ENCODE measurements around the gene NR2C2.

Gene NR2C2

DNA sequence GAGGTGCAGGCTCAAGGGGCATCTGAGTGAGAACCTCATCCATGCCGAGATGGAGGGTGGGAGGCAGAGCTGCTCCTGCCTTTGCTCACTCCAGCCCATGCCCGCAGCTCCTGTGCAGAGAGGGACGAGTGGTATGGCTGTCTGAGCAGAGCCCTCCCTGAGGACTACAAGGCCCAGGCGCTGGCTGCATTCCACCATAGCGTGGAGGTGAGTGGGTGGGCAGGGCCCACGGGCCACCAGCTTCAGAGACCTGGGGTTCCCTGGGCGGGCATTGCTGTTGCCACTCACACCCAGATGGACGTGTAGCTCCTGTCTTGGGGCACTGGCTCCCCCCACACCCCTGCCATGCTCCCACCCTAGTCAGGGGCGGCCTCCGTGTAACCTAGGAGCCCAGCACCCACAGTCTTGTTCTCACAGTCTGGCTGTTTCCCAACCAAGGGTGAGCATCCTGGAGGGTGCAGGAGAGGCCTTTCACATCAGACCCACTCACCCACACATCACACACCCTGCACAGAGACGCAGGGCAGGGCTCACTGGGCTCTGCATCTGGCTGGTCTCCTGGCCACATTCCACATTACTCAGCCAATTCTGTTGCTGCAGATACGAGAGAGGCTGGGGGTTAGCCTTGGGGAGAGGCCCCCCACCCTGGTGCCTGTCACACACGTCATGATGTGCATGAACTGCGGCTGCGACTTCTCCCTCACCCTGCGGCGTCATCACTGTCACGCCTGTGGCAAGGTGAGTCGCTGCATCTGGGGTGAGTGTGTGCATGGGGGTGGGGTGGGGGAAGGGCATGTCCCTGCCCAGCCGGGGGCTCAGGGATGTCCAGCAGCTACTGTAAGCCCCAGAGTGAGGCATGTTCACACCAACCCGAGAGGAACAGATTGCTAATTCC, 25.3 kb upstream of the NR2C2 start:
- DNase-seq: no peak

DNA sequence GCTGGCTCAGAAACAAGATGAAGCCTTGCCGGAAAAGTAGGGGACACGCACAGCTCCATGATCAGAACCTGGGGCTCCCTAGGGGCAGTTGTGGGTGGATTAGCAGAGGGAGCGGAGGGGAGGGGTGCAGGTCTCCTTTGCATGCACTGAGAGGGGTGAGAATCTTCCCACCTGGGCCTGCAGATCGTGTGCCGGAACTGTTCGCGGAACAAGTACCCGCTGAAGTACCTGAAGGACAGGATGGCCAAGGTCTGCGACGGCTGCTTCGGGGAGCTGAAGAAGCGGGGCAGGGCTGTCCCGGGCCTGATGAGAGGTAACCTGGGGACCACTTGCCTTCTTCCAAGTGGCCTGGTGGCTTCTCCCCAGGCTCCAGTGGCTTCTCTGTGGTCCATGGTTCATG, 24.5 kb upstream of the NR2C2 start:
- no peak for DNase-seq

DNA sequence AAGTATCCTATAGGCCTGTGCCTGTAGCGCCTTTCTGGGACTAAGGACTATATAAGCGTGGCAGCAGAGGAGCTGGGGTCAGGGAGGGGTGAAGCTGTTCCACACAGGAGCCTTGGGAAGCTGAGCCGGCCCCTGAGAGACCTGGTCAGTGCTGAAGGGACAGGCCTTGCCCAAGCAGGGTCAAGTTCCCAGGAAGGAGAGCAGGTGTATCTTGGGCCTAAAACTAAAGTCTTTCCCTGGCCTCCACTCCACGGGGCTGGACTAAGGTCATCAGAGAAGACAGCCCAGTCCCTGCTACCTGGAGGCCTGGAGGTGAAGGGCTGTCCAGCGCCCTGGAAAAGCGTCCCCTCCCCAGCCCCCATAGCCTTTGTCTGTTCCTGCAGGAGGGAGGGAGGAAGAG, 23.9 kb upstream of the NR2C2 start:
- DNase-seq: no peak

DNA sequence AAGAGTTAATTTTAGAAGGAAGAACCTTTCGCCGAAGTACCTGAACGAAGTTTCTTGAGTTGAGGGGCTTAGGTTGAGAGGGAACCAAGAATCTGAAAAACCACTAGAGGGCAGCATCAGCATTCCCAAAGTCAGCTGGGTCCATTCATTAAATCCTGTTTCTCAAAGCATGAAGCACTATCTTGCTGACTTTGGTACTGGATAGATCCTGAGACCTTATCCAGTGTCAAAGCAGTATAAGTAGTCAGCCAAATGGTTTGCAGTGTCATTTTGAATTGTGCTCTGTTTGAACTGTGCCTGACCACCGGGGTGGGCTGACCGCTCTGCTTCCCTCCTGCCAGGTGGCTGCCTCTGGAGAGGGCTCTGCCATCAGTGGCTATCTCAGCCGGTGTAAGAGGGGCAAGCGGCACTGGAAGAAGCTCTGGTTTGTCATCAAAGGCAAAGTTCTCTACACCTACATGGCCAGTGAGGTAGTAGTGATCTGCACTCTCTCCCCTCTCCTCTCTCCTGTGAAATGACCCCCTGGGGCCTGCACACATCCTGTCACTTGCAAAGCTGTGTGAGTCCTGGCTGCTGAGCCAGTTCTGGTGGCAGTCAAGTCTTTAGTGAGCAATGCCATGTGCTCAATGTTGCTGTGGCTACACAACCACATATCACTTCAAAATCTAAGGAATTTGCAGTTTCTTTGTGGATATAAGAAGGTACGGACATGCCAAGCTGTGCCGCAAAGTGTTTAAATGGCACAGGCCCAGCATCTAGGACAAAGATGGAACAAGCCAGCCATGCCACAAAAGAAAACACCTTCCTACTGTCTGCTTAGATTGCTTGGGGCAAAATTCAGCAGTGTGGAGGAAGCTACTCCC, 21.4 kb upstream of the NR2C2 start:
- no peak for DNase-seq

DNA sequence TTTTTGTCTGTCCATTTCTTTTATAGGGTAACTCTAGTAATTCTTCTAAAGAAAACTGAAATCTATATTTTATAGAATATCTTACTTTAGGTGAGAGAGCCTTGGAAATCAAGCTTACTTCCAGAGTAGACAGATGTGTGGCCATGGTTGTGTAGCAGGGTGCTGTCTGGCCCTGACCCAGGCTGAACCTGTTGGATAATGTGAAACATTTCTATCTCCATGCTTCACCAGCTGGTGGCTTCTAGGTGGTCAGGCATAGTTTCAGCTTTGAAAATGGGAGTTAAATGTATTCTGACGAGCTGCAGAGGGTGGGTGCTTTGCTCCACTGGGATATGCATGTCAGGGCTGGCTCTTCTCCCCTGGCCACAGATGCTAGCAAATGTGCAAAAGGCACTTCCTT, 20.8 kb upstream of the NR2C2 start:
- DNase-seq: no peak

DNA sequence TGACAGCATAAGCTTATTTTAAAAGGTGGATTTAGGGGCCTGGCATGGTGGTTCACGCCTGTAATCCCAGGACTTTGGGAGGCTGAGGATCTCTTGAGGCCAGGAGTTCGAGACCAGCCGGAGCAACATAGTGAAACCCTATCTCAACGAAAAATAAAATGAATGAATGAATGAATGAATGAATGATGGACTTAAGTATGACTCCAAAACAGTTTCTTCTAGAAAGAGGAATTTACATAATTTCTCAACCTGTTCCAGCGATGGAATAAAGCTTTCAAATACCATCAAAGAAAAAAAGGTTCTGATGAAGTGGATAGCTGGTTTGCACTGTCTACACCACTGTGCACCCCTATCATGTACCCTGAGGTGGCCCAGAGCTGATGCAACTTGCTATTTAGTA, 20.1 kb upstream of the NR2C2 start:
- no peak for DNase-seq

DNA sequence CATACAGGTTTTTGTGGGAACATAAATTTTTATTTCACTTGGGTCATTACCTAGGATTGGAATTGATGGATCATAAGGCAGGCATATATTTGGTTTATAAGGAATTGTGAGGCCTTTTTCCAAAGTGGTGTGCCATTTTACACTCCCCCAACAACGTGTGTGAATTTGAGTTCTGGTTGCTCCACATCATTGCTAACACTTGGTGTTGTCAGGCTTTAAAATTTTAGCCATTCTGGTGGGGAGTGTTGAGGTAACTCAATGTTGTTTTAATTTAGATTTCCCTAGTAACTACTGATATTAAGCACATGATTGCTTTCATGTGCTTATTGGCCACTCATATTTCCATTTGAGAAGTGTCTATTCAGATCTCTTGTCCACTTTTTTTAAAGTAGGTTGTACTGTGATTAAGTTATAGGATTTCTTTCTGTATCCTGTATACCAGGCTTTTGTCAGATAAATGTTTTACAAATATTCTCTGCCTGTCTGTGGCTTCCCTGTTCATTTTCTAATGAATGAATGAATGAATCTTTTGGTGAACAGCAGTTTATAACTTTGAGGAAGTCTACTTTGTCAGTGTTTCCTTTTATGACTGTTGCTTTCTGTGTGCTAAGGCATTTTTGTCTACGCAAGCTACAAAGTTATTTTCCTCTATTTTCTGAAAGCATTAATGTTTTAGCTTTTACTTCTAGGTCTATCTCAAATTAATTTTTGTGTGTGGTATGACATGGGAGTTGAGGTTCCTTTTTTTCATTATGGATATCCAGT, 17.9 kb upstream of the NR2C2 start:
- no peak for DNase-seq

DNA sequence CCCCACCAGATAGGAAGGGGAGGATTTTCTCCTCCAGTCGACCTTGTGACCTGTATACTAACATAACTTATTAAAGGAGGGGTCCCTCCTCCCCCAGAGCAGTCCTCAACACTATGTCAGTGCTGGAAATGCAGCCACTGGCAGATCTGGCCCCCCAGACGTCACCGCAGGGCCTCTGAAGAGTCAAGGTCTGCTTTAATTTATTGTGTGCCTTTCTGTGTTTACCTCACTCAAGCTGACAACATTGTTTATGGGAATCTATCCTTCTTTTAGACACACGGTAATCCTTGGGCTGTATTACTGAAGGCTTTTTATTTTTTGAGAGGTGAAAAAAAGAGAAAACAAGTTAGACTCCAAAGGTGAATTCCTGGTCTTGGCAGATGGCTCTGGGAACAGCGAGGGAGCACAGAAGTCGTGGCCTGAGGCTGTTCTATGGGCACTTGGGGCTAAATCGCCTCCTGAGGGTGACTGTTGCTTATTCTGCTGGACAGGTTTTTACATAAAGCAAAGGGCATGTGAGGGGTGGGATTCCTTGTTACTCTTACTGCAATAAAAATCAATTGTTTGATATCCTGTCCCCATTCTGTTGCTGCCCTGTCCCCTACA, 13.5 kb upstream of the NR2C2 start:
- DNase-seq: no peak

DNA sequence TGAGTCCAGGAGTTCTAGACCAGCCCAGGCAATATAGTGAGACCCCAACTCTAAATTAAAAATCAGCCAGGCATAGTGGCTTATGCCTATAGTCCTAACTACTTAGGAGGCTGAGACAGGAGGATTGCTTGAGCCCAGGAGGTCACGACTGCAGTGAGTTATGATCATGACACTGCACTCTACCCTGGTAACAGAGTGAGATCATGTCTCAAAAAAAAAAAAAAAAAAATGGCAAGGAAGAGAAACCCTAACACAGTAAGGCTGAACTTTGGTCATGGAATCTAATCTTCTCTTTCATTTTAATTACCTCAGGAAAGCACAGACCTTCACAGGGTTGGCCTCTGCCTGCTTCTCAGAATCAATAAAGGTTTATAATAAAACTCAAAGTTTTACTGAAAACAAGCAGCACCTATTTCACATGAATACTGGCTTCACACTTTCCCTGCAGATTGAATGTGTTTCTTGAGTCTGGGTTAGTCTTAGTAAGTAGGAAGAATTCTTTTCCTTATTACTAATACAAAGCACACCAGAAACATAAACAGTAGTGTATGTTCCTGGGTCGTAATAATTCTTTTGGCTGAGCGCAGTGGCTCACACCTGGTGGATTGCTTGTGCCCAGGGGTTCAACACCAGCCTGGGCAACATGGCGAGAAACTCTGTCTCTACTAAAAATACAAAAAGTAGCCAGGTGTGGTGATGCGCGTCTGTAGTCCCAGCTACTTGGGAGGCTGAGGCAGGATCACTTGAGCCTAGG, 11.6 kb upstream of the NR2C2 start:
- DNase-seq: no peak

DNA sequence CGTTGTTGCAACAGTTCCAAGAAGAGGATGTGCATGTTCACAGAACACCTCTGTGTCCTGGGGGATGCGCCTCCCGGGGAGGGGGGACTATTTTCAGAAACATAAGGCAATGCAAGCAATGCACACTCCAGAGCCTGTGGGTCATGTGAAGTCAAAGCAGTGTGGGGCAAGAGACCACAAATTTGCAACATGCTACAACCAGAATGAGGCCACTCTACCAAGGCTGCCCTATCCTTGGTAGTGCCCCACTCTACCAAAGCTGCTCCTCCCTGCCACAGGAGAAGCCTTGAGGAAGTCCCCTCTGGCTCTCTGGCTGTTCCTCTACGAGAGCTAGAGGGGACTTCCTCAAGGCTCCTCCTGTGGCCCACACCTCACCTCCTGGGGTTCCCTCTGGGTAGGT, 8.4 kb upstream of the NR2C2 start:
- DNase-seq: no peak

DNA sequence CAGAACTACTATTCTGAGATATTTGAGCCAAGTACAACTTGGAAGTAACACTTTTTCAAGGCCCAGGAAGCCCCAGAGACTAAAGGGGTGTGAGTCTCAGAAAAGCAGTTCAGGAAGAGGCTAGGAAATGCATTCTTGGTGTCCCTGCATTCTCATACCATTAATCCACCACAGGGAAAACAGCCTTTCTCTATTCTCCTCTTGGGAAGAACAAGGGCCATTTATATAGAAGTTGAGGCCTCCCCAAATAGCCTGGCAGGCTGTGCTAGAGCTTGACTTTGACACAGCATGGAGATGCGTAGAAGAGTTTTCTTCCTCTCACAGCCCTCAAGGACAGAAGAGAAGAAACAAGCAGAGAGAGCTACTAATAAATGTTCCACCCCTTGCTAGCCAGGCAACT, 5.5 kb upstream of the NR2C2 start:
- DNase-seq: no peak

DNA sequence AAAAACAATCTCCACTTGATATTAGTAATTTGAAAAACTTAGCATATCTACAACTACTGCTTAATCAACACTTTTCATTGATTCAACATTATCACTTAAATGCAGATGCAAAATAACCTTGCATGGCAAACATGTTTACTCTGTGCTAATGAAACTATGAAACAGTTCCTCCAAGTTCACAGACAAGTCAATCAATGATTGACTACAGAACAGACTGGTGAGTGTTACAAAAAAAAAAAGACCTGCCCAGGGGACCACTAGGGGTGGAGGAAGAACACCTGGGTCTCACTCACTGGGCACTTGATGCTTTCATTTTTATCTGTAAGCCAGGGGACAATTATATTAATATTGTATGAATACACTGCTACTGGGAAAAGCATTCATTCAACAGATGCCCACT, 4.3 kb upstream of the NR2C2 start:
- no peak for DNase-seq

DNA sequence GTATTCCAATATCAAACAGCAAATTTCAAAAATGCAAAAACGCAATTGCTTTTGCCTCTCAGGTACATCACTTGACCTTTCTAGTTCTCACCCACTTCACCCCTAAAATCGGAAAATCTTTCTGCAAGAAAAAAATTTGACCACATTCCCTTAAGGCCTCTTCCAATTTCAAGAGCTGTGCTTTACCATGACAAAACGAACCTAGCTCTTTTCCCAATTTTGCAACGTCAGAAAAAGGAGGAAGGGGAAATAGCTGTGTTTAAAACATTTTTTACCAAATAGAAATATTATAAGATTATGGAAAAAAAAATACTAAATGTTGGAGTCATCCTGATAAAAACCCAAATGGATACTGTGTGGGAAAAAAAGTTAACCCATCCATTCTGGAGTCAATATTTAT, 1.1 kb upstream of the NR2C2 start:
- no peak for DNase-seq

DNA sequence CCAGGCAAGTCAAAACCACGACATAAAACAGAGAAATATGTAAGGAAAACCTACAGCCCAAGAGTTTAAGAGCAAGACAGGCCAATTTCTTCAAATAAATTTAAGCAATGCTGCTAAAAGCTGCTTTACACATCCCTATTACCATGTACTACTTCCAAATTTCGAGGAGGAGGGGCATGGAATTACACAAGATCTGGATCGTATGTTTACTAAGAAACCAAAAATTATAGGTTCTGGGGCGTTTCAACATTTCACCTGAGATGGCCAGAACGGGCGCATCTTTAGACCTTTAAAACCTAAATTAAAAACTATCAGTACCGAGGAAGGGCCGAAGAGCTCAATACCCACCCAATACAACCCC, 664 bp upstream of the NR2C2 start:
- no peak for DNase-seq

DNA sequence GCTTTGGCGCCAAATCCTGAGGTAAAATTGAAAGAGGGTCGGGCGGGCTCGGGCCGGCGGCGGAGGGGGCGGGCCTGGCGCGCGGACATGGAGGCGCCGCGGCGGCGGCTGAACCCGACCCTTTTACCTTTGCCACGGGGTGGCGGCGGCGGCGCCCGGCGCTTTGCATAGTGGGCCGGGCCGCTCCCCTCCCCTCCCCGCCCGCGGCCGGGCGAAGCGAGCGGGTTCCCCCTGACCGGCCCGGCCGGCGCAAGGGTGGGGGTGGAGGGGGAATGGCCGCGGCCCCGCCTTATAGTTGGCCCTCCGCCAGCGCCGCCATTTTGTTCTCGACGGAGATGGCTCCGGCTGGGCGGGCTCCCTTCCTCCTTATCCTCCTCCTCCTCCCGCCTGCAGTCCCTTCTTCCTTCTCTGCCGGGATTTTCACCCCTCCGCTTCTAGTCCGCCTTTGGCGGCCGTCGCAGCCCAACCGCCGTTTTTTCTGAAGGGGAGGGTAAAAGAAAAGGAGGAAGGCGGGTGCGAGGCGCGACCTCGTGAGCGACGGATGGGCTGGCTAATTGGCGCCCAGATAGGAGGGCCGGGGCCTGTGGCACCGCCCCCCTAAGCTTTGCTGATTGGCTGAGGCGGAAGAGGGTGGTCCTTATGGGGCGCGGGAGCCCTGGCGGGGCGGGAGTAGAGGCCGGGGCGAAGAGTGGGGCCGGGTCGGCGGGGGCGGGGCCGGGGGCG, 664 bp downstream of the NR2C2 start:
- peak; percentile 94 for DNase-seq

DNA sequence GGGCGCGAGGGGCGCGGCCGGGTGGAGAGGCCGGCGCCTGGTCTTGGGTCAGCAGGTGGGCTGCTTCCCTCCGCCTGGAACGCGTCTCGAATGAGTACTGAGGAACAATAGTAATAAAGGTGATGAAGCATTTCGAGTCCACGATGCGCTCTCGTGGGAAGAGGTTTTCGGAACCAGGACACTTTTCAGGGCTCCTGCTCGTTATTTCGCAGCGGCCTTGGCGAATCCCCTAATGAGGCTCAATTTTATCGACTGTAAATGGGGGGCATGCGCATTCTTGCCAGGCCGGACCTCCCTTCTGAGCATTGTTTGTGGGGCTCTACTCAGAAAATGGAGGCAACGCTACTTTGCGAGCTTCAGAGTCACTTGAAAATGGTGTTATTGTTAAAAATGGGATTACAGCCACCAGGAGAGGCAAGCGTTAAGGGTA, 1.2 kb downstream of the NR2C2 start:
- no peak for DNase-seq

DNA sequence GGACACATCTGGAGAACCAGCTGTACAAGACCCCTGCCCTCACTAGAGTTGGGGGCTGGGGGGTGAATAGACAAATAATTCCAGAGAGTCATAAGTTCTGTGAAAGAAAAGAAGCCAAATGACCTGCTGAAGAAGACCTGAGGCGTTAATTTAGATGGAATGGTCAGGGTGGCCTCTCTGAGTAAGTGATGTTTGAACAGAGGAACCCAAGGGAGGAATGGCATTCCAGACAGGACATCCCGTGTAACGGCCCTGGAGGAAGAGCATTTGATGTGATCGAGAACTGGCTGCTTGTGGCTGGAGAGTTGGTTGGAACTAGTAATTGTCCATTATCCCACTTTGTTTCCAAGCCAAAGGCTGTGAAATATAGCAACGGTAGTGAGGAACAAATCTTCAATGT, 1.7 kb downstream of the NR2C2 start:
- no peak for DNase-seq

DNA sequence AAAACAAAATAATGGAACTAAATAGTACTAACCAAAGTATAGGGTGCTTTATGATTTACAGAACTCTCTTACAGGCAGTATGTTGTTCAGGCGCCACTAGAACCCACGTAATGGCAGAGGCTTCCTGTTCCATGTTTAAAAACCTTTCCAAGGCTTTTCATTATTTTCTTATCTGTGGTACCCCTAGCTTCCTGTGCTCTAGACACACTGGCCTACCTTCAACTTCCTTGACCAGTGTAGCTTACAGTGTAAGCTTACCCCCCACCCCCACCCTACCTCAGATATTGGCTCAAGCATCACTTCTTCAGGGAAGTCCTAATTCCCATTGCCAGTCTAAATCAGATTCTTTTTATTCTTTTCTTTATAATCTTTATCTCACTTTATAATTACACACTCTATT, 2.9 kb downstream of the NR2C2 start:
- DNase-seq: no peak

DNA sequence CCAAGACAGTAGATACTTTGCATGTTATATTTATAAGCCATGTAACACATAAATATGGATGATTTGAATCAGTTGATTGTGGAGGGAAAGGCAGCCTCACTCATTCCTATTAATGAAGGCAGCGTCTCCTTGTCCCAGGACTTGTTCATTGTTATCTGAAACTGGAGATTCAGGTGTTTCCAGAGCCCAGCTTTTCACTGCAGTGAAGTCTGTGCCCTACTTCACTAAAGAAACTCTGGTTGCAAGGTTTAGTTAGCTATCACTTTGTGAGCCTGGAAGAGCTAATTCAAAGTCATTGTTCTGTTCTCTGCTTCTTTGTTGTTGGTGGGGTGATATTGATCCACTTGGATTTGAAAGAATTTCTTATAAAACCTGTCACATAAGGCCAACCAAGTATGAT, 9.8 kb downstream of the NR2C2 start:
- no peak for DNase-seq

DNA sequence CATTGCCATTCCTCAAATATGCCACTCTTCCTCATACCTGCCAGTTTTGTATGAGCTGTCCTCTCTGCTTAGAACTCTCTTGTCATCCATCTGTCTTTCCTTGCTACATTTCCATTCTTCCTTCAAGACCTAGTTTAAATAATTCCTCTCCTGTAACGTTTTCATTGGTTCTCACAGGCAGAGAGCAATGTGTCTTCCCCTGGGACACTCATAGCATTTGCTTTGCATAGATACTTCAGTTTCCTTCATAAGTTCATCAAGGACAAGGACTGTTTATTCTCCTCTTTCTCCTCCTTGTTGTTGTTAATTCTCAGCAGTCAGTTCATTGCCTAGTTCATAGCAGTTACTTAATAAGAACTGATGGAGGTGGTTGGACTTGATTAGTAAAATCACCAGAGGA, 10.5 kb downstream of the NR2C2 start:
- DNase-seq: no peak

DNA sequence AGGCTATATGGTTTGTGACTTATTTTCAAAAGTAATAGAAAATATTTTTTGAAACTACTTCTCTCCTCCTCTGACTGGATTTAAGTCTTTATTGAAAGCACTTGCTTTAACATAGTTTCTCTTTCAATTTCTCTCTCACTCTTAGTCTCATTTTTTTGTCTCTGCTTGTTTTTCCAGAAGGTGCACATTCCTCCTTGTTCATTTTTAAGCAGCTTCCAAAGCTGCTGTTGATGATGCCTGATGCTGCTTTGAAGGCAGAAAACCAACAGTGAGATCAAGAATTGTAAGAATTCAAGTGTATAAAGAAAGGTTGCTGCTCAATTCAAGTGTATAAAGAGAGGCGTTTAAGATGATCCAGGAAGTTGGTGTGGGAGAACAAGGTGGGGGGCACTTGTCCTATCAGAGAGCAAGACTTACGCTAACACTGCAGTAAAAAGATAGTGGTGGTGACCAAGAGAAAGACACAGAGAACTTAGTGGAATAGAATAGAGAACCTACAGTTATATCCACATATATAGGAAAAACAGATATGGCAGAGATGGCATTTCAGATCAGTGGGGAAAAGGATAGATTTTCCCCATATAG, 12.1 kb downstream of the NR2C2 start:
- DNase-seq: no peak

Measured in activated T-cell treated with anti-CD3 and anti-CD28 coated beads for 4 hours (primary cell).